HepG2 (cell line): ENCODE measurements around the gene IL17RB. TPM values are rescaled to one million over a fixed set of nuclear protein-coding genes. Genes with fewer than 3 reads are reported as not detected.

ENCODE experiments used
- CREB1 ChIP-seq, 2 experiments: fragments of 450-650 bp in 1 of 2; IDR thresholded peaks; 2 replicates each; pipeline ENCODE4 v1.6.1; 2016 to 2017; ENCODE audit warnings: control low read depth in 1 of 2, mild to moderate bottlenecking in 1 of 2, missing compliant biosample characterization in 1 of 2, missing genetic modification characterization in 1 of 2
- ELF1 ChIP-seq: sonication (generic); formaldehyde crosslinking; IDR thresholded peaks from 2 replicates; pipeline ENCODE4 v1.4.0; 2020; ENCODE audit warnings: missing genetic modification reagents
- FOXA1 ChIP-seq, 2 experiments: fragments of 450-650 bp in 1 of 2; sonication (generic) in 1 of 2; formaldehyde crosslinking in 1 of 2; IDR thresholded peaks; 2 replicates each; pipeline versions ENCODE4 v1.4.0 to v1.6.1; 2016 to 2020; ENCODE audit warnings: missing genetic modification reagents in 1 of 2
- GATAD1 ChIP-seq: IDR thresholded peaks from 2 replicates; pipeline ENCODE4 v1.6.1; 2016; ENCODE audit warnings: missing genetic modification reagents, missing compliant biosample characterization
- GMEB1 ChIP-seq: sonication (generic); formaldehyde crosslinking; IDR thresholded peaks from 2 replicates; pipeline ENCODE4 v1.5.1; 2020; ENCODE audit warnings: missing genetic modification reagents, mild to moderate bottlenecking, borderline replicate concordance
- HES4 ChIP-seq: sonication (generic); formaldehyde crosslinking; IDR thresholded peaks from 2 replicates; pipeline ENCODE4 v1.9.0; 2021; ENCODE audit warnings: mild to moderate bottlenecking, missing genetic modification reagents, borderline replicate concordance
- HNRNPL ChIP-seq: fragments of 200-400 bp; formaldehyde crosslinking; IDR thresholded peaks from 2 replicates; pipeline ENCODE4 v1.6.1; 2017; ENCODE audit warnings: mild to moderate bottlenecking, low read depth, low read length
- HOMEZ ChIP-seq: IDR thresholded peaks from 2 replicates; pipeline ENCODE4 v1.6.1; 2016; ENCODE audit warnings: low read depth
- ISL2 ChIP-seq: sonication (generic); formaldehyde crosslinking; IDR thresholded peaks from 2 replicates; pipeline ENCODE4 v1.5.0; 2020; ENCODE audit warnings: missing genetic modification reagents
- KDM2A ChIP-seq: sonication (generic); formaldehyde crosslinking; IDR thresholded peaks from 2 replicates; pipeline ENCODE4 v1.4.0; 2020; ENCODE audit warnings: low read depth, missing genetic modification reagents, borderline replicate concordance
- KLF6 ChIP-seq: IDR thresholded peaks from 2 replicates; pipeline ENCODE4 v1.8.0; 2016; ENCODE audit warnings: missing biosample characterization, missing genetic modification reagents
- KMT2A ChIP-seq: sonication (generic); formaldehyde crosslinking; IDR thresholded peaks from 2 replicates; pipeline ENCODE4 v1.4.0; 2020; ENCODE audit warnings: missing genetic modification reagents
- MAFK ChIP-seq, 2 experiments: IDR thresholded peaks in 1 of 2; conservative IDR thresholded peaks in 1 of 2; 2 replicates each; pipeline ENCODE4 v1.6.1; 2011; ENCODE audit warnings: improper control_type of control experiment in 2 of 2, low read length in 2 of 2
- MIXL1 ChIP-seq: IDR thresholded peaks from 2 replicates; pipeline ENCODE4 v1.6.1; 2016
- MYNN ChIP-seq: sonication (generic); formaldehyde crosslinking; IDR thresholded peaks from 2 replicates; pipeline ENCODE4 v1.4.0; 2020; ENCODE audit warnings: mild to moderate bottlenecking, low read depth, missing genetic modification reagents
- SMAD3 ChIP-seq: sonication (generic); formaldehyde crosslinking; IDR thresholded peaks from 2 replicates; pipeline ENCODE4 v1.4.0; 2020; ENCODE audit warnings: missing genetic modification reagents
- ZNF251 ChIP-seq: sonication (generic); formaldehyde crosslinking; IDR thresholded peaks from 2 replicates; pipeline ENCODE4 v1.9.0; 2021; ENCODE audit warnings: mild to moderate bottlenecking, missing genetic modification reagents
- ZNF503 ChIP-seq: sonication (generic); formaldehyde crosslinking; IDR thresholded peaks from 2 replicates; pipeline ENCODE4 v1.4.0; 2020; ENCODE audit warnings: missing genetic modification reagents
- ZNF678 ChIP-seq: sonication (generic); formaldehyde crosslinking; IDR thresholded peaks from 2 replicates; pipeline ENCODE4 v1.4.0; 2020; ENCODE audit warnings: mild to moderate bottlenecking, missing genetic modification reagents
- polyA plus RNA-seq, 8 experiments: library from polyadenylated mRNA; depleted of rRNA in 3 of 8; stranded (reverse) in 7 of 8; unstranded in 1 of 8; fragments of >200 nt; fragmentation: Illumina TruSeq in 4 of 8; extraction: Trizol in 4 of 8; gene quantifications; 2 replicates each; pipeline versions ENCODE4 v1.2.1 to v1.2.3, GENCODE V29; 2011 to 2016; ENCODE audit warnings: low read depth in 4 of 8, missing spikeins in 1 of 8, mixed read lengths in 1 of 8; ENCODE audit not compliant: insufficient read depth in 1 of 8
- total RNA-seq, 5 experiments: library from RNA; depleted of rRNA; stranded (reverse); fragments of >200 nt; fragmentation: Illumina TruSeq; extraction: Trizol; gene quantifications; 2 replicates each; pipeline ENCODE4 v1.2.3, GENCODE V29; 2016; ENCODE audit warnings: low read depth in 1 of 5
- TF ChIP-seq, protein P1 (sequence below): sonication (generic); formaldehyde crosslinking; conservative IDR thresholded peaks from 2 replicates; pipeline ENCODE4 v1.4.0; 2020; ENCODE audit warnings: missing genetic modification reagents
- TF ChIP-seq, protein P2 (sequence below): sonication (generic); formaldehyde crosslinking; IDR thresholded peaks from 2 replicates; pipeline ENCODE4 v1.4.0; 2020; ENCODE audit warnings: missing genetic modification reagents

Gene IL17RB
- total and polyA plus RNA-seq, 2 of the 13 experiments (the other 11 are each of a cell fraction or from before 2014, with no cell fraction given) = 130 to 190 TPM

- TF ChIP-seq ZNF251 (no peak), MYNN (0 out of 2 replicates have a peak, but pooled peaks have one; percentile 46), KMT2A (peak; percentile 86), HOMEZ (CRISPR knock-in tag) (peak; percentile 87; the same call in 1 of the 2 replicates), CREB1 (IDR thresholded peaks at IDR 0.05) (peak; percentile 99), CREB1 (CRISPR knock-in tag; IDR thresholded peaks at IDR 0.05) (peak; percentile 99), HES4 (no peak), KDM2A (peak; percentile 89), GMEB1 (CRISPR knock-in tag) (peak; percentile 81), ZNF503 (CRISPR knock-in tag) (peak; percentile 68; the same call in 1 of the 2 replicates), KLF6 (CRISPR knock-in tag) (0 out of 2 replicates have a peak, but pooled peaks have one; percentile 15), FOXA1 (IDR thresholded peaks at IDR 0.05) (no peak), FOXA1 (CRISPR knock-in tag; IDR thresholded peaks at IDR 0.05) (0 out of 2 replicates have a peak, but pooled peaks have one; percentile 2), HNRNPL (no peak), GATAD1 (CRISPR knock-in tag) (peak; percentile 95), SMAD3 (peak; percentile 45; the same call in 1 of the 2 replicates), MAFK (conservative IDR thresholded peaks at IDR 0.05 in 1 of 2, IDR thresholded peaks at IDR 0.05 in 1 of 2; ENCODE audit: low read length in 2 of 2) (peak; percentile 98 to 99), MIXL1 (CRISPR knock-in tag) (no peak), ELF1 (CRISPR knock-in tag) (peak; percentile 69), ZNF678 (no peak), ISL2 (CRISPR knock-in tag) (0 out of 2 replicates have a peak, but pooled peaks have one; percentile 8)
- TF ChIP-seq, protein P1, sequence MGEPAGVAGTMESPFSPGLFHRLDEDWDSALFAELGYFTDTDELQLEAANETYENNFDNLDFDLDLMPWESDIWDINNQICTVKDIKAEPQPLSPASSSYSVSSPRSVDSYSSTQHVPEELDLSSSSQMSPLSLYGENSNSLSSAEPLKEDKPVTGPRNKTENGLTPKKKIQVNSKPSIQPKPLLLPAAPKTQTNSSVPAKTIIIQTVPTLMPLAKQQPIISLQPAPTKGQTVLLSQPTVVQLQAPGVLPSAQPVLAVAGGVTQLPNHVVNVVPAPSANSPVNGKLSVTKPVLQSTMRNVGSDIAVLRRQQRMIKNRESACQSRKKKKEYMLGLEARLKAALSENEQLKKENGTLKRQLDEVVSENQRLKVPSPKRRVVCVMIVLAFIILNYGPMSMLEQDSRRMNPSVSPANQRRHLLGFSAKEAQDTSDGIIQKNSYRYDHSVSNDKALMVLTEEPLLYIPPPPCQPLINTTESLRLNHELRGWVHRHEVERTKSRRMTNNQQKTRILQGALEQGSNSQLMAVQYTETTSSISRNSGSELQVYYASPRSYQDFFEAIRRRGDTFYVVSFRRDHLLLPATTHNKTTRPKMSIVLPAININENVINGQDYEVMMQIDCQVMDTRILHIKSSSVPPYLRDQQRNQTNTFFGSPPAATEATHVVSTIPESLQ (CRISPR knock-in tag) = no peak
- TF ChIP-seq, protein P2, sequence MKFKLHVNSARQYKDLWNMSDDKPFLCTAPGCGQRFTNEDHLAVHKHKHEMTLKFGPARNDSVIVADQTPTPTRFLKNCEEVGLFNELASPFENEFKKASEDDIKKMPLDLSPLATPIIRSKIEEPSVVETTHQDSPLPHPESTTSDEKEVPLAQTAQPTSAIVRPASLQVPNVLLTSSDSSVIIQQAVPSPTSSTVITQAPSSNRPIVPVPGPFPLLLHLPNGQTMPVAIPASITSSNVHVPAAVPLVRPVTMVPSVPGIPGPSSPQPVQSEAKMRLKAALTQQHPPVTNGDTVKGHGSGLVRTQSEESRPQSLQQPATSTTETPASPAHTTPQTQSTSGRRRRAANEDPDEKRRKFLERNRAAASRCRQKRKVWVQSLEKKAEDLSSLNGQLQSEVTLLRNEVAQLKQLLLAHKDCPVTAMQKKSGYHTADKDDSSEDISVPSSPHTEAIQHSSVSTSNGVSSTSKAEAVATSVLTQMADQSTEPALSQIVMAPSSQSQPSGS (CRISPR knock-in tag) = peak; percentile 59; the same call in 1 of the 2 replicates
These were observed 45.3 kb downstream of the IL17RB start, which contains the start of gene SELENOK (continued) for GRCh38 chr3:53891497-53892285.
